ENCODE results near the gene CGRRF1. TPM values are rescaled to one million over a fixed set of nuclear protein-coding genes. Genes with fewer than 3 reads are reported as not detected.

The CGRRF1 gene
- total RNA-seq, 1 donor from 2014 or later: 16.6 TPM

DNA sequence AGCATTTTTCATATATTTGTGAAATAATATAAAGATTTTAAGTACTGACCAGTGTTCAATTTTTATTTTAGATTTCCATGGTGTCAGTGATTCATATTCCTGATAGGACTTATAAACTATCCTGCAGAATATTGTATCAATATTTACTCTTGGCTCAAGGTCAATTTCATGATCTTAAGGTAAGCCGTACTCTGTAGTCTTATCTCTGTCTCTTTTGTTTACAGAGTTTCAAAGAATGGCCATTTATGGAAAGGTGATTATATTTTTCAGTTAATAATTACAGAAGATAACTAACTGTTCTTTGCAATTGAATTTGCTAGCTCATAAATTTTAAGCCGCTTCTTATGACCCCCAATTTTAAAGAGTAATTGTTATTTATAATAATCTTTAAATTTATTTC is 27.9 kb downstream of the CGRRF1 start:
- H3K9me3 Mint-ChIP-seq (ENCODE audit: unreplicated experiment): no peaks in the 10 kb centered on the region
- peaks cover 5% of the 10 kb centered on the region for H3K36me3 ChIP-seq (ENCODE audit: insufficient read depth, low read length)
- no peak overlapping the region for H3K9ac ChIP-seq (ENCODE audit: low read length)
- no peaks in the 10 kb centered on the region for H3K27me3 Mint-ChIP-seq (ENCODE audit: low read depth, unreplicated experiment)
- no peak for FAIRE-seq
- no peak for TF ChIP-seq EZH2 (IDR thresholded peaks at IDR 0.05; ENCODE audit: insufficient read depth, low read length)
- TF ChIP-seq, protein P1, sequence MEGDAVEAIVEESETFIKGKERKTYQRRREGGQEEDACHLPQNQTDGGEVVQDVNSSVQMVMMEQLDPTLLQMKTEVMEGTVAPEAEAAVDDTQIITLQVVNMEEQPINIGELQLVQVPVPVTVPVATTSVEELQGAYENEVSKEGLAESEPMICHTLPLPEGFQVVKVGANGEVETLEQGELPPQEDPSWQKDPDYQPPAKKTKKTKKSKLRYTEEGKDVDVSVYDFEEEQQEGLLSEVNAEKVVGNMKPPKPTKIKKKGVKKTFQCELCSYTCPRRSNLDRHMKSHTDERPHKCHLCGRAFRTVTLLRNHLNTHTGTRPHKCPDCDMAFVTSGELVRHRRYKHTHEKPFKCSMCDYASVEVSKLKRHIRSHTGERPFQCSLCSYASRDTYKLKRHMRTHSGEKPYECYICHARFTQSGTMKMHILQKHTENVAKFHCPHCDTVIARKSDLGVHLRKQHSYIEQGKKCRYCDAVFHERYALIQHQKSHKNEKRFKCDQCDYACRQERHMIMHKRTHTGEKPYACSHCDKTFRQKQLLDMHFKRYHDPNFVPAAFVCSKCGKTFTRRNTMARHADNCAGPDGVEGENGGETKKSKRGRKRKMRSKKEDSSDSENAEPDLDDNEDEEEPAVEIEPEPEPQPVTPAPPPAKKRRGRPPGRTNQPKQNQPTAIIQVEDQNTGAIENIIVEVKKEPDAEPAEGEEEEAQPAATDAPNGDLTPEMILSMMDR (IDR thresholded peaks at IDR 0.05; ENCODE audit: insufficient read depth, low read depth, low read length): no peak
- no peak for DNase-seq (ENCODE audit: low read depth)
- no peak overlapping the region for H3K27ac ChIP-seq (ENCODE audit: low read depth, low read length)
- H4K20me1 ChIP-seq (ENCODE audit: insufficient read depth, low read length): no peaks in the 10 kb centered on the region
- H3K27me3 ChIP-seq (ENCODE audit: insufficient read depth, low read length): no peaks in the 10 kb centered on the region
- no peak overlapping the region for H2AFZ ChIP-seq (ENCODE audit: low read depth, low read length)
- no peak overlapping the region for H3K27ac Mint-ChIP-seq (ENCODE audit: unreplicated experiment)
- peaks cover 3% of the 10 kb centered on the region for H3K36me3 Mint-ChIP-seq (ENCODE audit: low read depth, unreplicated experiment)
- H3K4me2 ChIP-seq (ENCODE audit: low read length): no peak overlapping the region
- no peak overlapping the region for H3K4me3 Mint-ChIP-seq (ENCODE audit: unreplicated experiment)
- no peaks in the 10 kb centered on the region for H3K79me2 ChIP-seq (ENCODE audit: insufficient read depth, low read length)
- no peaks in the 10 kb centered on the region for H3K4me1 ChIP-seq (ENCODE audit: insufficient read depth, low read length)
- H3K4me3 ChIP-seq (ENCODE audit: insufficient read depth, low read depth, low read length): no peak overlapping the region
- peaks cover 2% of the 10 kb centered on the region for H3K4me1 Mint-ChIP-seq (ENCODE audit: low read depth, unreplicated experiment)
- no peaks in the 10 kb centered on the region for H3K9me3 ChIP-seq (ENCODE audit: insufficient read depth, low read depth, low read length)

DNA sequence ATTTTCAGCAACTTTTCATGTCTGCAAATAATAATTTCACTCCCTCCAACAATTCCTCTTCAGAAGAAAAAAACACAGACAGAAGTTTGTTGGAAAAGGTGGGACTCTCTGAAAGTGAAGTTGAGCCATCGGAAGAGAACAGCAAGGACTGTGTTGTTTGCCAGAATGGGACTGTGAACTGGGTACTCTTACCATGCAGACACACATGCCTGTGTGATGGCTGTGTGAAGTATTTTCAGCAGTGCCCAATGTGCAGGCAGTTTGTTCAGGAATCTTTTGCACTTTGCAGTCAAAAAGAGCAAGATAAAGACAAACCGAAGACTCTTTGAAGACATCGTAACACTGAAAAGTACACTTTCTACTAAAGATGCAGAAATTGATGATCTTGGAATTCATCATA is 28.3 kb downstream of the CGRRF1 start:
- no peak for FAIRE-seq
- Histone ChIP-seq H3K27me3 (ENCODE audit: insufficient read depth, low read length) (no peaks in the 10 kb centered on the region), H3K36me3 (ENCODE audit: insufficient read depth, low read length) (peaks cover 5% of the 10 kb centered on the region), H3K9me3 (ENCODE audit: insufficient read depth, low read depth, low read length) (no peaks in the 10 kb centered on the region), H3K4me2 (ENCODE audit: low read length) (no peak overlapping the region), H3K4me3 (ENCODE audit: insufficient read depth, low read depth, low read length) (no peak overlapping the region), H3K4me1 (ENCODE audit: insufficient read depth, low read length) (no peaks in the 10 kb centered on the region), H3K79me2 (ENCODE audit: insufficient read depth, low read length) (no peaks in the 10 kb centered on the region), H3K9ac (ENCODE audit: low read length) (no peak overlapping the region), H4K20me1 (ENCODE audit: insufficient read depth, low read length) (no peaks in the 10 kb centered on the region), H3K27ac (ENCODE audit: low read depth, low read length) (no peak overlapping the region), H2AFZ (ENCODE audit: low read depth, low read length) (no peak overlapping the region)
- Mint-ChIP-seq H3K9me3 (ENCODE audit: unreplicated experiment) (no peaks in the 10 kb centered on the region), H3K4me3 (ENCODE audit: unreplicated experiment) (no peak overlapping the region), H3K36me3 (ENCODE audit: low read depth, unreplicated experiment) (peaks cover 3% of the 10 kb centered on the region), H3K4me1 (ENCODE audit: low read depth, unreplicated experiment) (no peaks in the 10 kb centered on the region), H3K27me3 (ENCODE audit: low read depth, unreplicated experiment) (no peaks in the 10 kb centered on the region), H3K27ac (ENCODE audit: unreplicated experiment) (no peak overlapping the region)
- no peak for TF ChIP-seq EZH2 (IDR thresholded peaks at IDR 0.05; ENCODE audit: insufficient read depth, low read length)
- TF ChIP-seq, protein P1 (IDR thresholded peaks at IDR 0.05; ENCODE audit: insufficient read depth, low read depth, low read length): no peak
- no peak for DNase-seq (ENCODE audit: low read depth)

DNA sequence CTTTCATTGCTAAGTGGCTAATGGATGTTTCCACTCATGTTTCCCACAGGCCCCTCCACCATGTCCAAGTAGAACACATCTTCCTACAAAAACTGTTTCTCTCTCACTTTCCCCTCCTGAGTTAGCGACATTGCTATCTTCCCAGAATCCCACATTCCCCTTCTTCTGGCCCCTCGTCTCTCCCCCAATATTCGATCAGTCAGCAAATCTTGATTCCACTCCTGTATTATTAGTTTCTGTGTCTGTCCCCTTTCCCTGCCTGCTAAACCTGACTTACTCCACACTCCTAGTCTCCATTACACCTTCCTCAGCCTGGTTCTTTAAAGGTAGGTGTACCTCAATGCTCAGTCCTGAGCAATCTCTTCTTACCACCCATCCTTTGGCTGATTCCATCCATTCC is 37.9 kb downstream of the CGRRF1 start:
- H3K9me3 Mint-ChIP-seq (ENCODE audit: unreplicated experiment): peaks cover 2% of the 10 kb centered on the region
- no peaks in the 10 kb centered on the region for H4K20me1 ChIP-seq (ENCODE audit: insufficient read depth, low read length)
- H3K4me3 ChIP-seq (ENCODE audit: insufficient read depth, low read depth, low read length): no peak overlapping the region
- no peaks in the 10 kb centered on the region for H3K4me1 ChIP-seq (ENCODE audit: insufficient read depth, low read length)
- no peak overlapping the region for H3K27ac Mint-ChIP-seq (ENCODE audit: unreplicated experiment)
- H3K79me2 ChIP-seq (ENCODE audit: insufficient read depth, low read length): no peaks in the 10 kb centered on the region
- no peak overlapping the region for H2AFZ ChIP-seq (ENCODE audit: low read depth, low read length)
- H3K9ac ChIP-seq (ENCODE audit: low read length): no peak overlapping the region
- no peak for FAIRE-seq
- no peak overlapping the region for H3K27ac ChIP-seq (ENCODE audit: low read depth, low read length)
- no peak for DNase-seq (ENCODE audit: low read depth)
- H3K4me1 Mint-ChIP-seq (ENCODE audit: low read depth, unreplicated experiment): no peaks in the 10 kb centered on the region
- no peaks in the 10 kb centered on the region for H3K36me3 ChIP-seq (ENCODE audit: insufficient read depth, low read length)
- H3K27me3 ChIP-seq (ENCODE audit: insufficient read depth, low read length): no peaks in the 10 kb centered on the region
- no peak overlapping the region for H3K4me2 ChIP-seq (ENCODE audit: low read length)
- peaks cover 2% of the 10 kb centered on the region for H3K27me3 Mint-ChIP-seq (ENCODE audit: low read depth, unreplicated experiment)
- TF ChIP-seq EZH2 (IDR thresholded peaks at IDR 0.05; ENCODE audit: insufficient read depth, low read length): no peak
- TF ChIP-seq, protein P1 (IDR thresholded peaks at IDR 0.05; ENCODE audit: insufficient read depth, low read depth, low read length): no peak
- peaks cover 6% of the 10 kb centered on the region for H3K36me3 Mint-ChIP-seq (ENCODE audit: low read depth, unreplicated experiment)
- H3K9me3 ChIP-seq (ENCODE audit: insufficient read depth, low read depth, low read length): no peaks in the 10 kb centered on the region
- H3K4me3 Mint-ChIP-seq (ENCODE audit: unreplicated experiment): peak overlapping the region; percentile 23

Data from astrocyte (in vitro differentiated cells and primary cell).